Esophagus muscularis mucosa (tissue), 3 donors: Measurements from ENCODE around the gene SLC18B1.

ENCODE experiments used
- POLR2A ChIP-seq: fragments of 450-650 bp; IDR thresholded peaks from one replicate; pipeline ENCODE4 v1.6.1; 2017; ENCODE audit warnings: antibody characterized with exemption, moderate library complexity, mild to moderate bottlenecking, low read depth
- TF ChIP-seq, protein P1 (sequence below), 3 experiments: fragments of 200-600 bp in 2 of 3; fragments of 450-650 bp in 1 of 3; sonication (generic) in 2 of 3; IDR thresholded peaks; one replicate each; pipeline ENCODE4 v1.5.1; 2017 to 2019; ENCODE audit warnings: antibody characterized with exemption in 3 of 3, mild to moderate bottlenecking in 2 of 3, moderate library complexity in 1 of 3

GRCh38 chr6:132749111-132749510 lies 49.3 kb downstream of the SLC18B1 start:
- TF ChIP-seq, protein P1, sequence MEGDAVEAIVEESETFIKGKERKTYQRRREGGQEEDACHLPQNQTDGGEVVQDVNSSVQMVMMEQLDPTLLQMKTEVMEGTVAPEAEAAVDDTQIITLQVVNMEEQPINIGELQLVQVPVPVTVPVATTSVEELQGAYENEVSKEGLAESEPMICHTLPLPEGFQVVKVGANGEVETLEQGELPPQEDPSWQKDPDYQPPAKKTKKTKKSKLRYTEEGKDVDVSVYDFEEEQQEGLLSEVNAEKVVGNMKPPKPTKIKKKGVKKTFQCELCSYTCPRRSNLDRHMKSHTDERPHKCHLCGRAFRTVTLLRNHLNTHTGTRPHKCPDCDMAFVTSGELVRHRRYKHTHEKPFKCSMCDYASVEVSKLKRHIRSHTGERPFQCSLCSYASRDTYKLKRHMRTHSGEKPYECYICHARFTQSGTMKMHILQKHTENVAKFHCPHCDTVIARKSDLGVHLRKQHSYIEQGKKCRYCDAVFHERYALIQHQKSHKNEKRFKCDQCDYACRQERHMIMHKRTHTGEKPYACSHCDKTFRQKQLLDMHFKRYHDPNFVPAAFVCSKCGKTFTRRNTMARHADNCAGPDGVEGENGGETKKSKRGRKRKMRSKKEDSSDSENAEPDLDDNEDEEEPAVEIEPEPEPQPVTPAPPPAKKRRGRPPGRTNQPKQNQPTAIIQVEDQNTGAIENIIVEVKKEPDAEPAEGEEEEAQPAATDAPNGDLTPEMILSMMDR (IDR thresholded peaks at IDR 0.05): no peak
- TF ChIP-seq POLR2A: no peak
